H9 (cell line): ENCODE measurements around the gene FSTL1. TPM values are rescaled to one million over a fixed set of nuclear protein-coding genes. Genes with fewer than 3 reads are reported as not detected.

Experiments used
- DNase-seq: peaks from one replicate; pipeline ENCODE4 v3.0.0-alpha.2; 2017
- H2AFZ ChIP-seq: one replicate; pipeline ENCODE4 v1.6.1; 2013; ENCODE audit warnings: mild to moderate bottlenecking, low read length, control low read depth, moderate library complexity
- H2AK5ac ChIP-seq: 2 replicates; pipeline ENCODE4 v1.6.1; 2013; ENCODE audit warnings: low read length, control low read depth, mixed read lengths; ENCODE audit not compliant: insufficient read length
- H2BK120ac ChIP-seq: one replicate; pipeline ENCODE4 v1.6.1; 2013; ENCODE audit warnings: low read depth, mild to moderate bottlenecking, low read length, control low read depth, inconsistent platforms; ENCODE audit not compliant: poor library complexity, severe bottlenecking
- H2BK12ac ChIP-seq: 2 replicates; pipeline ENCODE4 v1.6.1; 2013; ENCODE audit warnings: low read length, control low read depth, mixed read lengths, low read depth; ENCODE audit not compliant: insufficient read length
- H2BK15ac ChIP-seq: 2 replicates; pipeline ENCODE4 v1.6.1; 2013; ENCODE audit warnings: low read depth, low read length, control low read depth
- H2BK20ac ChIP-seq: one replicate; pipeline ENCODE4 v1.6.1; 2013; ENCODE audit warnings: low read depth, mild to moderate bottlenecking, low read length, control low read depth, inconsistent platforms; ENCODE audit not compliant: poor library complexity, severe bottlenecking
- H2BK5ac ChIP-seq: 2 replicates; pipeline ENCODE4 v1.6.1; 2013; ENCODE audit warnings: low read length, control low read depth, mixed read lengths; ENCODE audit not compliant: insufficient read length
- H3K14ac ChIP-seq: 2 replicates; pipeline ENCODE4 v1.6.1; 2013; ENCODE audit warnings: low read length, control low read depth; ENCODE audit not compliant: insufficient read depth
- H3K18ac ChIP-seq: 2 replicates; pipeline ENCODE4 v1.6.1; 2013; ENCODE audit warnings: low read depth, mild to moderate bottlenecking, mixed read lengths, low read length, control low read depth; ENCODE audit not compliant: insufficient read length
- H3K23ac ChIP-seq: 2 replicates; pipeline ENCODE4 v1.6.1; 2013; ENCODE audit warnings: low read length, control low read depth, mixed read lengths, low read depth; ENCODE audit not compliant: insufficient read length
- H3K23me2 ChIP-seq: 2 replicates; pipeline ENCODE4 v1.6.1; 2013; ENCODE audit warnings: low read depth, mild to moderate bottlenecking, mixed read lengths, low read length, control low read depth; ENCODE audit not compliant: insufficient read length, poor library complexity, severe bottlenecking
- H3K27ac ChIP-seq: 2 replicates; pipeline ENCODE4 v1.5.1; 2013; ENCODE audit warnings: low read length, control low read depth, mixed read lengths, low read depth; ENCODE audit not compliant: insufficient read length
- H3K27me3 ChIP-seq: 2 replicates; pipeline ENCODE4 v1.6.1; 2013; ENCODE audit warnings: low read length, control low read depth, inconsistent platforms; ENCODE audit not compliant: insufficient read depth
- H3K4ac ChIP-seq: 2 replicates; pipeline ENCODE4 v1.6.1; 2013; ENCODE audit warnings: low read depth, mild to moderate bottlenecking, control low read depth, inconsistent platforms, low read length, moderate library complexity
- H3K4me1 ChIP-seq: 2 replicates; pipeline ENCODE4 v1.6.1; 2013; ENCODE audit warnings: low read length, control low read depth, inconsistent platforms; ENCODE audit not compliant: insufficient read depth
- H3K4me2 ChIP-seq: 2 replicates; pipeline ENCODE4 v1.6.1; 2013; ENCODE audit warnings: low read length, control low read depth, mixed read lengths; ENCODE audit not compliant: insufficient read length, insufficient read depth
- H3K56ac ChIP-seq: 2 replicates; pipeline ENCODE4 v1.6.1; 2013; ENCODE audit warnings: low read depth, mild to moderate bottlenecking, mixed read lengths, low read length, control low read depth; ENCODE audit not compliant: insufficient read length
- H3K79me1 ChIP-seq: 2 replicates; pipeline ENCODE4 v1.6.1; 2013; ENCODE audit warnings: low read depth, mild to moderate bottlenecking, moderate library complexity, low read length, control low read depth, inconsistent platforms; ENCODE audit not compliant: insufficient read depth, poor library complexity, severe bottlenecking
- H3K79me2 ChIP-seq: 2 replicates; pipeline ENCODE4 v1.6.1; 2013; ENCODE audit warnings: low read length, control low read depth, inconsistent platforms; ENCODE audit not compliant: insufficient read depth
- H3K9ac ChIP-seq: 2 replicates; pipeline ENCODE4 v1.6.1; 2013; ENCODE audit warnings: low read length, control low read depth, mixed read lengths; ENCODE audit not compliant: insufficient read length; ENCODE audit errors: extremely low read depth
- H3K9me3 ChIP-seq: one replicate; pipeline ENCODE4 v1.6.1; 2013; ENCODE audit warnings: low read depth, low read length, inconsistent platforms; ENCODE audit not compliant: control insufficient read depth
- H3T11ph ChIP-seq: one replicate; pipeline ENCODE4 v1.6.1; 2013; ENCODE audit warnings: mild to moderate bottlenecking, low read length, control low read depth, inconsistent platforms
- H4K20me1 ChIP-seq: one replicate; pipeline ENCODE4 v1.6.1; 2013; ENCODE audit not compliant: control insufficient read depth, insufficient read length, insufficient read depth
- H4K5ac ChIP-seq: 2 replicates; pipeline ENCODE4 v1.6.1; 2013; ENCODE audit warnings: low read depth, mild to moderate bottlenecking, mixed read lengths, low read length, control low read depth; ENCODE audit not compliant: insufficient read length
- H4K8ac ChIP-seq: replicated peaks from 2 replicates; pipeline ENCODE4 v1.6.1; 2013; ENCODE audit warnings: low read length, control low read depth, mixed read lengths, low read depth; ENCODE audit not compliant: insufficient read length
- H4K91ac ChIP-seq: 2 replicates; pipeline ENCODE4 v1.6.1; 2013; ENCODE audit warnings: low read depth, mild to moderate bottlenecking, moderate library complexity, mixed read lengths, low read length, control low read depth; ENCODE audit not compliant: insufficient read length
- H3K27ac Mint-ChIP-seq, 3 experiments: 2 replicates in 2 of 3; 3 replicates in 1 of 3; pipeline ENCODE4 v1.8.0; 2020 to 2021; ENCODE audit warnings: mixed read lengths in 3 of 3, mild to moderate bottlenecking in 1 of 3, moderate library complexity in 1 of 3
- H3K27me3 Mint-ChIP-seq: 2 replicates; pipeline ENCODE4 v1.8.0; 2021; ENCODE audit warnings: low read depth, mild to moderate bottlenecking, moderate library complexity, mixed read lengths
- H3K36me3 Mint-ChIP-seq, 3 experiments: 2 replicates in 2 of 3; 3 replicates in 1 of 3; pipeline ENCODE4 v1.8.0; 2020 to 2021; ENCODE audit warnings: low read depth in 3 of 3, mixed read lengths in 3 of 3; ENCODE audit not compliant: insufficient read depth in 1 of 3
- H3K4me1 Mint-ChIP-seq, 2 experiments: 2 replicates each; pipeline ENCODE4 v1.8.0; 2020; ENCODE audit warnings: mixed read lengths in 2 of 2
- H3K4me3 Mint-ChIP-seq, 2 experiments: 2 replicates in 1 of 2; 3 replicates in 1 of 2; pipeline ENCODE4 v1.8.0; 2020 to 2021; ENCODE audit warnings: mild to moderate bottlenecking in 2 of 2, mixed read lengths in 2 of 2, moderate library complexity in 1 of 2
- H3K9me3 Mint-ChIP-seq, 2 experiments: 2 replicates in 1 of 2; 3 replicates in 1 of 2; pipeline ENCODE4 v1.8.0; 2020; ENCODE audit warnings: mild to moderate bottlenecking in 2 of 2, mixed read lengths in 2 of 2, moderate library complexity in 1 of 2
- WGBS: extraction: QIAGEN DNeasy Blood & Tissue Kit; methylation state at CpG from one replicate; pipeline ENCODE4 v1.1.7; 2013; ENCODE audit warnings: missing lambda C conversion rate, low lambda C conversion rate, mixed read lengths; ENCODE audit not compliant: insufficient read length; ENCODE audit errors: extremely low coverage; 5-methylcytosine and 5-hydroxymethylcytosine counted together
- total RNA-seq: library from RNA; stranded (reverse); gene quantifications from 2 replicates; pipeline ENCODE4 v1.2.1, GENCODE V29; 2021
- TF ChIP-seq, protein P1 (sequence below): fragments of 200-600 bp; sonication (generic); conservative IDR thresholded peaks from 3 replicates; pipeline ENCODE4 v1.8.0; 2021; ENCODE audit warnings: antibody characterized with exemption, mild to moderate bottlenecking

The FSTL1 gene
- total RNA-seq, 1 experiment from 2014 or later, result 326 TPM

DNA sequence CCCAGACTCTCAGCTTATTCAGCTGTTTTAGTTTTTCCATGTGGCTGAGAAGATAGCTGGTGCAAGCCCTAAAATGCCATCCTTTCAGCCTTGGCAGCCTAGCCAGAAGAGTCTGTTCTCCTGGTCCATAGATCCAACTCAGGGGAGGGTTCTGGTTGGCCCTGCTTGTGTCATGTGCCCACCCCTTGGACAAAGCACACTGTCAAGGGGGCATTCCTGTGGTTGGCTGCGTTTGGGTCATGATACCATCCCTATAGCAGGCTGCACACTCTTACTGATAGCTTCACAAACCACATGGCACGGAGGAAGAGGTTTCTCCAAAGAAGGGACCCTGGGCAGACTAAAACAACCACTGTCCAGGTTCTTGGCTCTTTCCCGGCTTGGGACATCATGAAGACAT is 8.4 kb upstream of the FSTL1 start:
- Histone ChIP-seq H3K9ac (no peak overlapping the region), H4K20me1 (no peaks in the 10 kb centered on the region), H2BK5ac (no peak overlapping the region), H3K4me1 (peaks cover 8% of the 10 kb centered on the region), H4K5ac (no peak overlapping the region), H3K56ac (no peak overlapping the region), H4K91ac (no peak overlapping the region), H3K27me3 (no peaks in the 10 kb centered on the region), H2AFZ (no peak overlapping the region), H2BK12ac (no peak overlapping the region), H2AK5ac (no peak overlapping the region), H2BK15ac (no peak overlapping the region), H3K27ac (no peak overlapping the region), H3K23me2 (no peaks in the 10 kb centered on the region), H3K4me2 (no peak overlapping the region), H3K23ac (no peak overlapping the region), H3K79me2 (no peaks in the 10 kb centered on the region), H3K14ac (no peak overlapping the region), H3K79me1 (no peaks in the 10 kb centered on the region), H2BK20ac (no peak overlapping the region), H3K18ac (no peak overlapping the region), H3K9me3 (no peaks in the 10 kb centered on the region), H3K4ac (no peak overlapping the region), H4K8ac (no peak overlapping the region), H2BK120ac (no peak overlapping the region), H3T11ph (no peak overlapping the region)
- no peak overlapping the region for H3K27ac Mint-ChIP-seq
- no peak for DNase-seq
- H3K36me3 Mint-ChIP-seq, result no peaks in the 10 kb centered on the region; a peak in 2 of 7 replicates
- no peaks in the 10 kb centered on the region; the same call in 1 of the 2 replicates for H3K27me3 Mint-ChIP-seq
- H3K4me3 Mint-ChIP-seq, result no peak overlapping the region
- peaks cover 0 to 4% of the 10 kb centered on the region in 2 experiments; a peak in 2 of 5 replicates for H3K9me3 Mint-ChIP-seq
- peaks cover 18 to 24% of the 10 kb centered on the region in 2 experiments for H3K4me1 Mint-ChIP-seq
- TF ChIP-seq, protein P1, sequence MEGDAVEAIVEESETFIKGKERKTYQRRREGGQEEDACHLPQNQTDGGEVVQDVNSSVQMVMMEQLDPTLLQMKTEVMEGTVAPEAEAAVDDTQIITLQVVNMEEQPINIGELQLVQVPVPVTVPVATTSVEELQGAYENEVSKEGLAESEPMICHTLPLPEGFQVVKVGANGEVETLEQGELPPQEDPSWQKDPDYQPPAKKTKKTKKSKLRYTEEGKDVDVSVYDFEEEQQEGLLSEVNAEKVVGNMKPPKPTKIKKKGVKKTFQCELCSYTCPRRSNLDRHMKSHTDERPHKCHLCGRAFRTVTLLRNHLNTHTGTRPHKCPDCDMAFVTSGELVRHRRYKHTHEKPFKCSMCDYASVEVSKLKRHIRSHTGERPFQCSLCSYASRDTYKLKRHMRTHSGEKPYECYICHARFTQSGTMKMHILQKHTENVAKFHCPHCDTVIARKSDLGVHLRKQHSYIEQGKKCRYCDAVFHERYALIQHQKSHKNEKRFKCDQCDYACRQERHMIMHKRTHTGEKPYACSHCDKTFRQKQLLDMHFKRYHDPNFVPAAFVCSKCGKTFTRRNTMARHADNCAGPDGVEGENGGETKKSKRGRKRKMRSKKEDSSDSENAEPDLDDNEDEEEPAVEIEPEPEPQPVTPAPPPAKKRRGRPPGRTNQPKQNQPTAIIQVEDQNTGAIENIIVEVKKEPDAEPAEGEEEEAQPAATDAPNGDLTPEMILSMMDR, result no peak
- WGBS, result no CpG with 5 or more reads among the region's 3 CpGs
